Activated CD4-positive, alpha-beta T cell treated with anti-CD3 and anti-CD28 coated beads for 48 hours (primary cell): ENCODE measurements around the gene SLC39A5.
A peak's percentile ranks its signal among the peaks of the same experiment; 100 is the strongest.
"Not testable (repeated sequence)": the region's sequence is repeated elsewhere in the genome, so short reads cannot be mapped to it uniquely, and the experiment has no call there.

ENCODE experiments used
- DNase-seq: peaks from one replicate; pipeline ENCODE4 v3.0.0-alpha.2; 2020

The SLC39A5 gene

DNA sequence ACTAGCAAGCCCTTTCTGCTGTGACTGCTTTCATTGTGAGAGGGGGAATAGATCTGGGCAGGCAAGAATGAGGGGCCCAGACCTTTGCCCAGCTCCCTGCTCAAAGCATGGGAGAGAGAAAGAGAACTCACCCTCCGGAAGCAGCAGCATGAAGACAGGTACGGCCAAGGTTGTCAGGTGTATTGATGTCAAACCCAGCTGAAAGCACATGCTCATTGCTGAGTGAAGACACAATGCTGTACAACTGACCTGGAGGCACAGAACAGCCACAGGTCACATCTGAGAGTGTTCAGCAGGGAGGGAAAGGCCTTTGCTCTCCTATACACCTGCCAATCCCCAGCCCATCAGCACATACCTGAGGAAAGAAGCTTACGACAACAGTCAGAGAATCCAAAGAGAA, 22.8 kb downstream of the SLC39A5 start:
- DNase-seq = no peak

GRCh38 chr12:56253091-56253490, 23.2 kb downstream of the SLC39A5 start:
- no peak for DNase-seq

- DNase-seq = no peak
Measured at GRCh38 chr12:56255671-56256070, 25.8 kb downstream of the SLC39A5 start.

DNA sequence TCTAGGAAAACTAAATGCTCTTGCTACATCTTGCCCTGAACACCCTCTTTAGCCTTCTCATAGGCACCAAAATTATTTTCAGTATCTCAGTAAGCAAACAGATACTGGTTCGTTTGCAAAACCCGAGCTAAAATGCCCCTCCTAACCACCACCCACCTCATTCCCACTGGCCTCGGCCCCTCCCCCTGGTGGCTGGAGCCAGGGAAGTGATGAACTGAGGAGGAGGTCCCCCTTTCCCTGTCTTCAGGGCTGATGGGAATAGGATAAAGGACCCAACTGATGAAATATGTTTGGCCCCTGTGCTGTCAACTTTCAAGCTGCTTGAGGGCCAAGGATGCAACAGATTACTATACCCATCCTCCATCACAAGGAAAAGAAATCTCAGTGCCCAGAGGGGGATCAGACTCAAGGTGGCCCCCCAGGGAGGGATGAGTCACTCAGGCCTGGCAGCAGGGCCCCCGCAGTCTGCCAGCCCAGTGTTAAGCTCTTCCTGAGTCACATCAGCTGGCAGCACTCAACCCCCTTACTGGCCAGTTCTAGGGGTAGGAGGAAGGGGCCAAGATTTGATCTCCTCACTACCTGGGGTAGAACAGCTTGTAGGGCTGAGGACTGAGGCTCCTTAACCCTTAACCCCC, 26.6 kb downstream of the SLC39A5 start:
- no peak for DNase-seq

GRCh38 chr12:56257071-56257470, 27.2 kb downstream of the SLC39A5 start:
- DNase-seq = no peak

DNA sequence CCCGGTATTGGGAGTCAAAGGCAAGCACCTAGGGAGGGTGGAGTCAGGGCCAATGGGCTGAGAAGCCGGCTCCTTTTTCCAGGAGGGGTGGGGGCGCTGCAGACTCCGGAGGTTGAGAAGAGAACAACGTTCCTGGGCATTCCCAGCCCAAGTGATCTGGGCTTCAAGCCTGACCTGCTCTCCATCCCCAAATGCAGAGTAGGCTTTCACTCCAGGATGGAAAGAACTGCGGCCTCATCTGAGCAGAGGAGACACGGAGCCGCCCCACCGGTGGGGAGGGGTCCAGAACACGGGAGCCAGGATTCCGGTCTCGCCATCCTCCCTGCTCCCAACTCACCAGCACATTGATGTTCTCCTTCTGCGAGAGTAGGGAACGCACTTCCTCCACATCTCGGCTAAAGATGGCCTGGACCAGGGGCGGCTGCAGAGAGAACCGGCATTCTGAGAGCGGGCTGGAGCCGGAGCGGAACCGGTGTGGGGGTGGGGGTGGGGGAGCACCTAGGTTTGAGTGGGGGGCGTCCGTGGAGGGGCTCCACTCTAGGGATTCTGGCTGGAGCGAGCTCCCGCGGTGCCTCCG, 27.7 kb downstream of the SLC39A5 start:
- no peak for DNase-seq

DNA sequence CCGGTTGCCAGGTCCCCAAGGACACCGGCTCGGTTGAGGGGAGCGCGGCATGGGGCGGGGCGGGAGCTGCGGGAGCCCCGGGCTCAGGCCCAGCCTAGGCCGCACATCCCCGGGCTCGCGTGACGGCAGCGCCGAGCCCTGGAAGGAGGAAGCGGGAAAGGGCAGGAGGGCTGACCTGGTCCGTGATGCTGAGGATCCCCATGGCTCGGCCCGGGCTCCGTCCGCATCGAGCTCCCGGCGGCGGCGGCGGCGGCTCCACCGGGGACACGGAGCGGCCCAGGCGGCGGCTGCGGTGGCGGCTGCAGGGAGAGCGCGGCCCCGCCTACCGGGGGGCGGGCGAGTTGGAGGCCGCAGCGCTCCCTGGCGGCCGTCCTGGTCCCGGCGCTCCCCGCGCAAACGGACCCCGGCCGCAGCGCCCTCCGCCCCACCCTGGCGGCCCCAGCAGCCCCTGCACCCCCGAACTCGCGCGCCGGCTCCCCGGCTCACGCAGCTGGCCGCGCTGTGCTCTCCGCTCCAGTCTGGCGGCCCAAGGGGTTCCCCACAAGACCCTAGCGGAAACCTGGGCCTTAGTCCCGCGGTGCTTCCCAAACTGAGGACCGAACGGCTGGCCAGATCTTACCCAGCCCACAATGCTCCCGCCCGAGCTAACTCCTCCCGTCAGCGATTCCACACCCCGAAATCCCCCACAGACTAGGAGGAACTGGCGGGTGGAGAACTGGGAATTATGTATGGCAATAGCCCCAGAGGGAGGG, 28.4 kb downstream of the SLC39A5 start, which contains the start of gene ANKRD52:
ANKRD52 (minus strand) TSS at position 317 of the 752 bp plus-strand sequence; CDS start at position 202, 115 bp downstream.
- peak; percentile 82 for DNase-seq

GRCh38 chr12:56258820-56259183, 29.0 kb downstream of the SLC39A5 start:
- no peak for DNase-seq

DNA sequence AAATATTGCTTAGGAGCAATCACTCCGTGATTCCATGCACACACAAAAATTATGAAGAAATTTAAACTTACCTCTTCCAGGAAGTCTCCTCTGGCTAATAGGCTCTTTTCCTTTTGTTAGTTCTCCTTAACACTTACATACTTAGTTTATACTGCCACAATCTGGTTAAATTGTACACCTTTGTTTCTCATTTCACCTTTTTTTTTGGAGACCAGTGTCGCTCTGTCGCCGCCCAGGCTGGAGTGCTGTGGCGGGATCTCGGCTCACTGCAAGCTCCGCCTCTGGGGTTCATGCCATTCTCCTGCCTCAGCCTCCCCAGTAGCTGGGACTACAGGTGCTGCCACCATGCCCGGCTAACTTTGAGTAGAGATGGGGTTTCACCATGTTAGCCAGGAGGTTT, 30.5 kb downstream of the SLC39A5 start:
- DNase-seq = no peak

GRCh38 chr12:56260921-56261320, 31.1 kb downstream of the SLC39A5 start:
- no peak for DNase-seq

DNA sequence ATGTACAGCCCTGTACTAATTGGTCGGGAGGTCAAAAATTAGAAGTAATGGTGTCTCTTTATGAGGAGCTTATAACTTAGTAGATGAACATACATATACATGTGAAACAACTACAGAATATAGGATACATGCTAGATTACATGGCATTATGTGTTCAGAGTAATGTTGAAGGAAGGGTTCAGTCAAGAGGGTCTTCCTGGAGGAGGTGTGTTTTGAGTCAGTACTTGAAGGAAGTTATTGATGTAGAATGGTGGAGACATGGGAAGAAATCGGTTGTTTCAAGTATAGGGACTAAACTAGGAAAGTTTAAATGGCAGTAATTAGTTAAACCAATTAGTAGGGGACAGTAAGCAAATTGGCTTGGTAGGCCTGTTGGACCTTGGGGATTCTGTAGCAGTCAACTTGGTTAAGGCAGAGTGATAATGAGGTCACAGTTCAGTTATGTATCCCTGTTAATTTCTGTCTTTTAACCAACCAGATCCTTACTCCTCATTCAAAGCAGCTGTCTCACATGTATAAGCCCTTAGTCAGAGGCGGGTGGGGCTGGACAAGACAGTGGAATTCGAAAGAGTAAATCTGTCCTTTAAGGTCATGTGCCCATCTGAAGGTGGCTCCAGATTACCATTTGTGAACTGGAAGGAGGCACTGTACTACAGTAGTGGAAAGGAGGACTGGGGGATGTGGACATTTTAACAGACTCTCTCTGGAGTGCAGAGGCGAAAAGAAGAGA, 31.8 kb downstream of the SLC39A5 start:
- no peak for DNase-seq

GRCh38 chr12:56262955-56263354, 33.1 kb downstream of the SLC39A5 start:
- DNase-seq = peak; percentile 34

DNA sequence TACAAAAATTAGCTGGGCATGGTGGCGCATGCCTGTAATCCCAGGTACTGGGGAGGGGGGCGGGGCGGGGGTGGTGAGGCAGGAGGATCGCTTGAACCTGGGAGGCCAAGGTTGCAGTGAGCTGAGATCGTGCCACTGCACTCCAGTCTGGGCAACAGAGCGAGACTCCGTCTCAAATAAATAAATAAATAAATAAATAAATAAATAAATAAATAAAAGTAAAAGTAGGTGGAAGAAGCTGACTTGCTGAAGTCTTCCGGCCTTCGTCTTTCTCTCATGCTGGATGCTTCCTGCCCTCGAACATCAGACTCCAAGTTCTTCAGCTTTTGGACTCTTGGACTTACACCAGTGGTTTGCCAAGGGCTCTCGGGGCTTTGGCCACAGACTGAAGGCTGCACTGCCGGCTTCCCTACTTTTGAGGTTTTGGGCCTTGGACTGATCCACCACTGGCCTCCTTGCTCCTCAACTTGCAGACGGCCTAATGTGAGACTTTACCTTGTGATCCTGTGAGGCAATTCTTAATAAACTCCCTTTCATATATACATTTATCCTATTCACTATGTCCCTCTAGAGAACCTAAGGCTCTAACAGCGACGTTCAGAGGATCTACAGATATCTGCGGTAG, 36.3 kb downstream of the SLC39A5 start:
- not testable (repeated sequence) for DNase-seq

- DNase-seq = peak; percentile 89
Measured at GRCh38 chr12:56266693-56267442, 37.0 kb downstream of the SLC39A5 start, which contains the start of gene COQ10A. Gene COQ10A, plus strand, starts transcription at chr12:56266942. Its CDS starts 177 bp downstream, at chr12:56267119.

GRCh38 chr12:56267443-56268071, 37.7 kb downstream of the SLC39A5 start:
- DNase-seq = no peak

- DNase-seq = no peak
Measured at GRCh38 chr12:56271031-56271430, 41.2 kb downstream of the SLC39A5 start.

DNA sequence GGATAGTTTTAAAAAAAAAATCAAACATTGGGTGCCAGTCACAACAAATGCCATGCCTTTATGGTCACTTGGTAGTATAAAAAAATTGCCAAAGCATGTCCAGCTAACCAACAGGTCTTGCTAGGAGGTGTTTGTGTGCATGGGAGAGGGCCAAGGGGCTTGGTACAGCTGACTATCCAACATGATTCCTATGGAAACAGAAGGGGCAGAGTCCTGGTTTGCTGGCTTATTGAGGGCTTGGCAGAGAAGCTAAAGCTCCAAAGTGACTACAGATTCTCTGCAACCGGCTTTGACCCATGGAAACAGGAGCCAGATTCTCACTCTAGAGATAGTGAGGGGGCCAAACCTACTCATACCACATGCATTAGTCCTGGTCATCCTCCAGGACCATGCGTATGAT, 42.6 kb downstream of the SLC39A5 start:
- not testable (repeated sequence) for DNase-seq

GRCh38 chr12:56274299-56274698, 44.4 kb downstream of the SLC39A5 start:
- DNase-seq = no peak

DNA sequence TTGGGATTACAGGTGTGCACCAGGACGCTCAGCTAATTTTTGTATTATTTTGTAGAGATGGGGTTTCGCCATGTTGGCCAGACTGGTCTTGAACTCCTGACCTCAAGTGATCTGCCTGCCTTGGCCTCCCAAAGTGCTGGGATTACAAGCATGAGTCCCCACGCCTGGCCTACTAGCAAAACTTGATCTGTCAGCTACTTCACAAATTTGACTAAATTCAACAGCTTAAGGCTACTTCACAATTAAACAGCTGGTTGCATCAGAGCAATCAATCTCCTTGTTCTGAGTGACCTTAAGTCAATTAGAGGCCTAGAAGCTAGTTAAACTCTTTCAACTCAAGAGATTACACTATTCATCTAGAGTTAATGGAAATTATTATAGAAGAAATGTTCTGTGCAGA, 49.1 kb downstream of the SLC39A5 start:
- no peak for DNase-seq

GRCh38 chr12:56280849-56281248, 51.0 kb downstream of the SLC39A5 start:
- no peak for DNase-seq

DNA sequence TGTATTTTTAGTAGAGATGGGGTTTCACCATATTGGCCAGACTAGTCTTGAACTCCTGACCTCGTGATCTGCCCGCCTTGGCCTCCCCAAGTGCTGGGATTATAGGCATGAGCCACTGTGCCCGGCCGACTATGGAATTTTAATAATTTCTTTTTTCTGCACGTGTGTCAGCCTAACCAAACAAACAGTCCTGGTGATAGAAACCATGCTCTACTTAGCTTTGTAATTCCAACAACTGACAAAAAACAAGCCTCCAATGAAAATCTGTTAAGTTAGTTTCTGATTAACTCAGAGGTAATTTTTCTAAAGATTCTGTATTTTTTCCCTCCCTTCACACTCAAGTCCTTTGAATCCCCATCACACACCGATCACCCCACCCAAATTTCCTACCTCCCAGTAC, 52.2 kb downstream of the SLC39A5 start:
- no peak for DNase-seq

GRCh38 chr12:56282579-56282978, 52.7 kb downstream of the SLC39A5 start:
- DNase-seq = no peak
